GM12872 (cell line): ENCODE data around the gene NDOR1.

ENCODE experiments used
- TF ChIP-seq, protein P1 (sequence below): IDR thresholded peaks from 3 replicates; pipeline ENCODE4 v1.5.1; 2011; ENCODE audit warnings: low read depth, mild to moderate bottlenecking, low read length, moderate library complexity; ENCODE audit not compliant: insufficient read depth

NDOR1 gene

DNA sequence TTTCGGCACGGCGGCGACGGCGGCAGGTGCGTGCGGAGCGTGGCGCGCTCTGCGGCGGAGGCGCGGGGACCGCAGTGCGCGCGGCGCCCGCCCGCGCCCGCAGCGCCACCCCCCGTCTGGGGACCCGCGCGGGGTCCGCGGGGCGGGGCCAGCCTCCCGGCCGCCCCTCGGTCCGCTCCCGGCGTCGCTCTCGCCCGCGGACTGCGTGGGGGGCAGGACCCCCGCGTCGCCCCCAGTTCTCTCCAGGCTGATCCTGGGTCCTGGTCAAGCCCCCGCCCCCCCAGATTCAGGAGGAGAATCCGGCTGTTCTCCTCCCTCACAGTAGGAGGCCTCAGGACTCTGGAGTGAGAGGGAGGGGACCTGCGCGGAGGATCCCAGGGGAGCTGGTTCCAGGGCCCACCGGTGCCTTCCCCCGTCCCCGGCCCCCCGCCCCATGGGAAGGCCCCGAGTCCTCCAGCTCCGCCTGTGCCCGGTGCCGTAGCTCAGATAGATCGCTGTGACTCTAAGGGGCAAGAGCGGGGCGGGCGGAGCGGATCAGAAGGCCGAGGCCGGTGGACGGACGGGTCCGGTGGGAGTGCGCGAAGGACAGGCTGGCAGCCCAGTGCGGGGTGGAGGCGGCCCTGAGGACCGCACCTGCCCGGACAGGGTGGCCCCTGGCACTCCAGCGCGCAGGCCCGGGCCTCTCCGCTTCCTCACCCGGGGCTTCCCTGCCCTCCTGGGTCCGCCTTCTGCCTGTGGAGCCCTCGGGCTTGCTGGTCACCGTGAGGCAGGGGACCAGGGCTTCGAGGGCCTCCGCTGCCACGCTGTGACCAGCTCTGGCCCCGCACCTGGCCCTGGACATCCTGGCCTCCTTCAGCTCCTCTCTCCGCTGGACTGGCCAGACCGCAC lies 16.9 kb downstream of the NDOR1 start, which contains the start of gene RNF208:
Gene RNF208, minus strand, starts transcription at position 51 of the 888 bp plus-strand sequence. CDS start 1,028 bp downstream, outside the sequence.
- TF ChIP-seq, protein P1, sequence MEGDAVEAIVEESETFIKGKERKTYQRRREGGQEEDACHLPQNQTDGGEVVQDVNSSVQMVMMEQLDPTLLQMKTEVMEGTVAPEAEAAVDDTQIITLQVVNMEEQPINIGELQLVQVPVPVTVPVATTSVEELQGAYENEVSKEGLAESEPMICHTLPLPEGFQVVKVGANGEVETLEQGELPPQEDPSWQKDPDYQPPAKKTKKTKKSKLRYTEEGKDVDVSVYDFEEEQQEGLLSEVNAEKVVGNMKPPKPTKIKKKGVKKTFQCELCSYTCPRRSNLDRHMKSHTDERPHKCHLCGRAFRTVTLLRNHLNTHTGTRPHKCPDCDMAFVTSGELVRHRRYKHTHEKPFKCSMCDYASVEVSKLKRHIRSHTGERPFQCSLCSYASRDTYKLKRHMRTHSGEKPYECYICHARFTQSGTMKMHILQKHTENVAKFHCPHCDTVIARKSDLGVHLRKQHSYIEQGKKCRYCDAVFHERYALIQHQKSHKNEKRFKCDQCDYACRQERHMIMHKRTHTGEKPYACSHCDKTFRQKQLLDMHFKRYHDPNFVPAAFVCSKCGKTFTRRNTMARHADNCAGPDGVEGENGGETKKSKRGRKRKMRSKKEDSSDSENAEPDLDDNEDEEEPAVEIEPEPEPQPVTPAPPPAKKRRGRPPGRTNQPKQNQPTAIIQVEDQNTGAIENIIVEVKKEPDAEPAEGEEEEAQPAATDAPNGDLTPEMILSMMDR = no peak

DNA sequence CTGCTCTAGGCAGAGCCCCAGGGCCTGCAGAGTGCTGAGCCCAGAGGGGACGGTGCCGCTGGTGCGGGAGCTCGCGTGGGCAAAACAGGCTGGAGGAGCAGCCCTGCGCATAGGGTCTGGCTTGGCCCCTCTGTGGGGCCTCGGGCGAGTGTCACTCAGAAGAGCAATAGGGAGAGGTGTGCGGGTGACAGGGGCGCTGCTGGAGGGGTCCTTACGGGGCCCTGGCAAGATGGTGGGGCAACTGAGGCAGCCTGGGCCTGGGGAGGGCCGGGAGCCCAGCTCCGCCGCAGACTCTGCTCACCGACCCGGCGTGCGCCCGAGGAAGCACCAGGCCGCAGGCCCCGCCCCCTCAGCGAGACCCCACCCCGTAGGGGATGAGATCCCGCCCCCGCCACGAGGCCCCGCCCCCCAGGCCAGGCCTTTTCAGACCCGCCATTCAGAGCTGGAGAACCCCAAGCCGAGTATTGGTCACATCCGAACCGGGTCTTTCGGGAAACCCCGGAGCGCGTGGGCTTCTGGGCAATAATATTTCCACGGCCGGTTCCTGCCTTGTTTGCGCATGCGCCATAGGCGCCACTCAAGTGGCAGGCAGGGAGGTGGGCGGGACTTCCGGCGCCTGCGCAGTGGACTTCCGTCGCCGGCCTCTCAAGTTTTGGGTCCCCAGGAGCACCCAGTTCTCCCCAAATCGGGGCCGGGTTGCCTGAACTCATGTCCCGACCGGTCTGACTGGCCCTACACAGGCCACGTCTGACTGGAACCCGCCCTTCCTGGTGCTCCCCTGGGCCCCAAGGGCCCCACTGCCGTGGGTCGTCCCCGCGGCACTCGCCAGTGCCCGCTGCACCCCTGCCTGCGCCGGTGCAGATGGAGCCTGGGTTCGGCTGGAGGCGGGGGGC lies 17.8 kb downstream of the NDOR1 start:
- TF ChIP-seq, protein P1 = no peak

DNA sequence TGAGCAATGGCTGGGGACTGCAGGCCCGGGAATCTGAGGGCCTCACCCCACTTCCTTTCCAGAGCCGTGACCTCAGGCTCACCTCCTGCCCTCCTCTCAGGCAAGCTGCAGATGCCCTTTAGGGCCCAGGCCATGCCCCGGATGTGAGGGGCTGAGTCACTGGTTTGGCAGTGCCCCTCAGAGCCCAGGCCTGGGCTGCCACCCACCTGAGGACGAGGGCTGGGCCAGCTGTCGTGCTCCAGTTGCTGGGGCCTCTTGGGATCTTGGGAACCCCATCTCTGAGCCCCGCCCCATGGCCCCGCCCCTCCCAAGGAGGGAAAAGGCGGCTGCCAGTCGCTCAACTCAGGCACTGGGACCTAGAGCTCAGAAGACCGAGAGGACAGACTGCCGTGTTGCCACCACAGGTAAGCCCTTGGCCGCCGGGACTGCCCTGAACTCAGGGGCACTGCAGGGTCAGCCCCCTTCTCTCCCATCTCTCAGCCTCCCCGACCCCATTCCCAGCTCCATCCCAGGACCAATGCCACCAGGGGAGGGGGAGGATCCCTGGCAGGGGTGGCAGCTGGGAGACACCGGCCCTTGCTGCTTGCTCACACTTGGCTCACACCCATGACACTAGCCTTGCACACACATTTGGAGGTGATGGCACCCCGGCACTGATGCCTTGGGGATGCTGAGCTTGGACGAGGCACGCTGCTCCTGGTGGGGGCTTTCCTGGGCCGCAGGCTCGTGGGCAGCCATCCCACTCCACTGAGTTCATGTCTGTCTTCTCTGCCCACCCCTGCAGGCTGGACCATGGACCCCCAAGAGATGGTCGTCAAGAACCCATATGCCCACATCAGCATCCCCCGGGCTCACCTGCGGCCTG lies 19.6 kb downstream of the NDOR1 start, which contains the start of gene CYSRT1:
Gene CYSRT1, plus strand, starts transcription at position 345 of the 865 bp plus-strand sequence. Its CDS starts 448 bp downstream, at position 793.
- TF ChIP-seq, protein P1 = no peak

DNA sequence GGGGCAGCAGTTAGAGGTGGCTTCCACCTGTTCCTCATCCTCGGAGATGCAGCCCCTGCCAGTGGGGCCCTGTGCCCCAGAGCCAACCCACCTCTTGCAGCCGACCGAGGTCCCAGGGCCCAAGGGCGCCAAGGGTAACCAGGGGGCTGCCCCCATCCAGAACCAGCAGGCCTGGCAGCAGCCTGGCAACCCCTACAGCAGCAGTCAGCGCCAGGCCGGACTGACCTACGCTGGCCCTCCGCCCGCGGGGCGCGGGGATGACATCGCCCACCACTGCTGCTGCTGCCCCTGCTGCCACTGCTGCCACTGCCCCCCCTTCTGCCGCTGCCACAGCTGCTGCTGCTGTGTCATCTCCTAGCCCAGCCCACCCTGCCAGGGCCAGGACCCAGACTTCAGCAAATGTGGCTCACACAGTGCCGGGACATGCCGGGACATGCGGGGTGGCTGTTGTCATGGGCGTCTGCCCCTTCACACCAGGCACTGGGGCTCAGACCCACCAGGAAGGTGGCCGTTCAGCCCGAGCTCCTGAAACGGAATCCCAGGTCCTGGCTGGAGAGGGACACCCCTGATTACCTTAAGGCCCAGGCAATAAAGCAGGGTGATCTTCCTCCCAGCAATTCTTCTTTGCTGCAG lies 20.3 kb downstream of the NDOR1 start:
- TF ChIP-seq, protein P1 = no peak

DNA sequence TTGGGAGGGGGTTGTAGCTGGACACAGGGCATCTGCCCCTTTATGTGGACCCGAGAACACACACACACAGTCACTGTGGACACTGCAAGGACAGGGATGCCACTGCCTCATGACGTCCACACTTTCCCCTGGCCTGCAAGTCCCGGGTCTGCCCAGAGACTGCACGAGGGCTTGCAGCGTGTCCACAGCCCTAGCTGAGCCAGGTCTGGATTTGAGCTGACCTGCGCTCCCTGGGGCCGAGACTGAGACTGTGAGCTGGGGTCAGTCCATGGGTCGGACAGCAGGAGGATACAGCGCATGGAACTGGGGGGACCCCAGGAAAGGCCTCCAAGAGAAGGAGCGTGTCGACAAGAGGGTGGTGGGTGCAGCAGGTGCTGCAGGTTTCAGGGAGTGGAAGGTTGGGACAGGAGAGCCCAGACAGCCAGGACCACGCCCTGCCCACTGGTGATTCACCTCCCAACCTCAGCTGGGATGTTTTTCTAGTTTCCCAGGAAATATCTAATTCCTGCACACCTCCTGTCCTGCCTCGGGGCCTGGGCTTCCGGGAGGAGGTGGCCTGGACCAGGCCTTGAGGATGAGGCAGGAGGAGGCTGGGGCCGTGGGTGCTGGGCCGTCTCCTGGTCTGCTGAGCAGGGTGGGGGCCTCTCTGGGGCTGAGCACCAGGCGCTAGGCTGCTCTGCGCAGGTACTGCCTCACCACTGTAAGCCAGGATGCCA lies 21.0 kb downstream of the NDOR1 start:
- TF ChIP-seq, protein P1 = no peak
